ENCODE data around the gene INPP1.
A peak's percentile ranks its signal among the peaks of the same experiment; 100 is the strongest.
"Not testable (repeated sequence)": the region's sequence is repeated elsewhere in the genome, so short reads cannot be mapped to it uniquely, and the experiment has no call there.

The INPP1 gene

GRCh38 chr2:190334479-190335224 lies 8.7 kb upstream of the INPP1 start:
- no peak for DNase-seq

GRCh38 chr2:190335225-190335559 lies 8.2 kb upstream of the INPP1 start:
- DNase-seq: no peak

GRCh38 chr2:190335584-190335983 lies 7.8 kb upstream of the INPP1 start:
- not testable (repeated sequence) for DNase-seq

GRCh38 chr2:190336420-190336819 lies 7.0 kb upstream of the INPP1 start:
- no peak for DNase-seq

- no peak for DNase-seq
These were observed 4.9 kb upstream of the INPP1 start for GRCh38 chr2:190338453-190338852.

- DNase-seq: no peak
These were observed 4.0 kb upstream of the INPP1 start for GRCh38 chr2:190339394-190339793.

GRCh38 chr2:190340369-190340768 lies 3.0 kb upstream of the INPP1 start:
- peak; percentile 8 for DNase-seq

- no peak for DNase-seq
These were observed 778 bp upstream of the INPP1 start for GRCh38 chr2:190342611-190343010.

- no peak for DNase-seq
These were observed 277 bp upstream of the INPP1 start for GRCh38 chr2:190343089-190343535.

GRCh38 chr2:190344276-190344827 lies 963 bp downstream of the INPP1 start:
- peak; percentile 49 for DNase-seq

- DNase-seq: no peak
These were observed 7.0 kb downstream of the INPP1 start for GRCh38 chr2:190350371-190350770.

GRCh38 chr2:190351955-190352354 lies 8.6 kb downstream of the INPP1 start:
- DNase-seq: no peak

- no peak for DNase-seq
These were observed 9.5 kb downstream of the INPP1 start for GRCh38 chr2:190352668-190353536.

GRCh38 chr2:190353537-190353899 lies 10.1 kb downstream of the INPP1 start:
- no peak for DNase-seq

- DNase-seq: no peak
These were observed 10.8 kb downstream of the INPP1 start for GRCh38 chr2:190354003-190354690.

GRCh38 chr2:190355968-190356644 lies 12.7 kb downstream of the INPP1 start:
- DNase-seq: no peak

GRCh38 chr2:190357600-190357999 lies 14.2 kb downstream of the INPP1 start:
- no peak for DNase-seq

GRCh38 chr2:190358655-190359448 lies 15.5 kb downstream of the INPP1 start:
- DNase-seq: not testable (repeated sequence)

- no peak for DNase-seq
These were observed 17.2 kb downstream of the INPP1 start for GRCh38 chr2:190360561-190360960.

GRCh38 chr2:190360965-190361364 lies 17.6 kb downstream of the INPP1 start:
- DNase-seq: no peak

- DNase-seq: no peak
These were observed 18.2 kb downstream of the INPP1 start for GRCh38 chr2:190361572-190361971.

GRCh38 chr2:190362894-190363293 lies 19.5 kb downstream of the INPP1 start:
- DNase-seq: no peak
